GM23338 (cell line): Measurements from ENCODE around the gene DOCK10. TPM values are rescaled to one million over a fixed set of nuclear protein-coding genes. Genes with fewer than 3 reads are reported as not detected.

Experiments used
- ATAC-seq: fragments of 200-7000 bp; cut with Tn5 transposase; 3 replicates; pipeline ENCODE4 v1.9.1; 2020
- DNase-seq: peaks from one replicate; pipeline ENCODE4 v3.0.0-alpha.2; 2015; ENCODE audit warnings: low spot score
- H2AFZ ChIP-seq: fragments of 200-600 bp; sonication (generic); 2 replicates; pipeline ENCODE4 v1.8.0; 2016; ENCODE audit warnings: antibody characterized with exemption, mild to moderate bottlenecking, moderate library complexity
- H3F3A ChIP-seq: fragments of 200-600 bp; sonication (generic); replicated peaks from 2 replicates; pipeline ENCODE4 v1.8.0; 2017; ENCODE audit warnings: antibody characterized with exemption, mixed run types, low read depth
- H3K27ac ChIP-seq: fragments of 200-600 bp; sonication (generic); 2 replicates; pipeline ENCODE4 v1.6.1; 2016; ENCODE audit warnings: low read depth
- H3K27me3 ChIP-seq: fragments of 200-600 bp; sonication (generic); 2 replicates; pipeline ENCODE4 v1.8.0; 2016; ENCODE audit warnings: mild to moderate bottlenecking, mixed run types, moderate library complexity; ENCODE audit not compliant: insufficient read depth
- H3K36me3 ChIP-seq: fragments of 200-600 bp; sonication (generic); 2 replicates; pipeline ENCODE4 v1.8.0; 2016; ENCODE audit warnings: mild to moderate bottlenecking; ENCODE audit not compliant: insufficient read depth
- H3K4me1 ChIP-seq: fragments of 200-600 bp; sonication (generic); 2 replicates; pipeline ENCODE4 v1.8.0; 2016; ENCODE audit warnings: mild to moderate bottlenecking, moderate library complexity; ENCODE audit not compliant: insufficient read depth
- H3K4me2 ChIP-seq: fragments of 200-600 bp; sonication (generic); 2 replicates; pipeline ENCODE4 v1.7.1; 2017; ENCODE audit warnings: mixed run types
- H3K4me3 ChIP-seq: fragments of 200-600 bp; sonication (generic); 2 replicates; pipeline ENCODE4 v1.6.1; 2016; ENCODE audit warnings: mixed run types
- H3K79me2 ChIP-seq: fragments of 200-600 bp; sonication (generic); replicated peaks from 2 replicates; pipeline ENCODE4 v1.8.0; 2017; ENCODE audit warnings: mild to moderate bottlenecking; ENCODE audit not compliant: insufficient read depth
- H3K9me2 ChIP-seq: fragments of 200-600 bp; sonication (generic); 2 replicates; pipeline ENCODE4 v1.8.0; 2017; ENCODE audit not compliant: insufficient read depth
- H4K20me1 ChIP-seq: fragments of 200-600 bp; sonication (generic); replicated peaks from 2 replicates; pipeline ENCODE4 v1.8.0; 2017; ENCODE audit warnings: mild to moderate bottlenecking; ENCODE audit not compliant: insufficient read depth
- H3K27ac Mint-ChIP-seq: 2 replicates; pipeline ENCODE4 v1.8.0; 2020; ENCODE audit warnings: inconsistent platforms, mild to moderate bottlenecking, moderate library complexity, mixed read lengths
- H3K27me3 Mint-ChIP-seq: 3 replicates; pipeline ENCODE4 v1.8.0; 2022; ENCODE audit warnings: low read depth, mild to moderate bottlenecking, moderate library complexity, mixed read lengths, inconsistent platforms; ENCODE audit not compliant: insufficient read depth, poor library complexity
- H3K36me3 Mint-ChIP-seq: 3 replicates; pipeline ENCODE4 v1.8.0; 2021; ENCODE audit warnings: low read depth, mild to moderate bottlenecking, inconsistent platforms, moderate library complexity, mixed read lengths
- H3K4me1 Mint-ChIP-seq: 3 replicates; pipeline ENCODE4 v1.8.0; 2020; ENCODE audit warnings: mild to moderate bottlenecking, inconsistent platforms, mixed read lengths
- H3K4me3 Mint-ChIP-seq: 3 replicates; pipeline ENCODE4 v1.8.0; 2021; ENCODE audit warnings: moderate library complexity, mild to moderate bottlenecking, inconsistent platforms, mixed read lengths
- H3K9me3 Mint-ChIP-seq: 3 replicates; pipeline ENCODE4 v1.8.0; 2020; ENCODE audit warnings: moderate library complexity, mild to moderate bottlenecking, inconsistent platforms, mixed read lengths
- CREB1 ChIP-seq: fragments of 250-450 bp; sonication (Bioruptor Pico); IDR thresholded peaks from 2 replicates; pipeline ENCODE4 v1.5.0; 2020; ENCODE audit warnings: low read depth, mild to moderate bottlenecking, moderate library complexity
- EZH2 ChIP-seq: fragments of 200-600 bp; sonication (generic); IDR thresholded peaks from one replicate; pipeline ENCODE4 v1.8.0; 2017; ENCODE audit warnings: antibody characterized with exemption, mild to moderate bottlenecking, low read depth; ENCODE audit not compliant: unreplicated experiment
- EZH2phosphoT487 ChIP-seq: fragments of 200-600 bp; sonication (generic); IDR thresholded peaks from one replicate; pipeline ENCODE4 v1.8.1; 2018; ENCODE audit warnings: antibody characterized with exemption; ENCODE audit not compliant: unreplicated experiment
- JUNB ChIP-seq: IDR thresholded peaks from one replicate; pipeline ENCODE4 v1.6.1; 2016; ENCODE audit warnings: antibody characterized with exemption; ENCODE audit not compliant: unreplicated experiment
- NANOG ChIP-seq: IDR thresholded peaks from 2 replicates; pipeline ENCODE4 v1.6.1; 2016; ENCODE audit warnings: antibody characterized with exemption, borderline replicate concordance
- POLR2AphosphoS5 ChIP-seq: IDR thresholded peaks from 2 replicates; pipeline ENCODE4 v1.6.1; 2016; ENCODE audit warnings: antibody characterized with exemption, low read depth
- STAT1 ChIP-seq: IDR thresholded peaks from one replicate; pipeline ENCODE4 v1.6.1; 2016; ENCODE audit warnings: antibody characterized with exemption; ENCODE audit not compliant: unreplicated experiment
- ZNF114 ChIP-seq: fragments of 250-450 bp; sonication (Bioruptor Pico); IDR thresholded peaks from 2 replicates; pipeline ENCODE4 v1.5.0; 2020; ENCODE audit warnings: mild to moderate bottlenecking, moderate library complexity
- ZNF331 ChIP-seq: fragments of 250-450 bp; sonication (Bioruptor Pico); IDR thresholded peaks from 2 replicates; pipeline ENCODE4 v1.5.0; 2020; ENCODE audit warnings: low read depth, mild to moderate bottlenecking, moderate library complexity
- polyA plus RNA-seq: library from polyadenylated mRNA; unstranded; fragments of >200 nt; fragmentation: Nextera tagmentation; extraction: Ambion mirVana; gene quantifications from 2 replicates; pipeline ENCODE4 v1.2.1, GENCODE V29; 2016
- total RNA-seq: library from RNA; depleted of rRNA; stranded (reverse); fragments of >200 nt; shearing (Covaris generic); gene quantifications from 2 replicates; pipeline ENCODE4 v1.2.3, GENCODE V29; 2014
- TF ChIP-seq, protein P1 (sequence below): IDR thresholded peaks from 2 replicates; pipeline ENCODE4 v1.6.1; 2016; ENCODE audit warnings: antibody characterized with exemption
- TF ChIP-seq, protein P2 (sequence below), 2 experiments: fragments of 200-600 bp in 1 of 2; sonication (generic) in 1 of 2; conservative IDR thresholded peaks; 2 replicates each; pipeline versions ENCODE4 v1.5.1 to v1.6.1; 2016 to 2017; ENCODE audit warnings: antibody characterized with exemption in 2 of 2, low read depth in 2 of 2, mild to moderate bottlenecking in 2 of 2, moderate library complexity in 1 of 2
- TF ChIP-seq, protein P3 (sequence below): IDR thresholded peaks from one replicate; pipeline ENCODE4 v1.6.1; 2018; ENCODE audit warnings: antibody characterized with exemption; ENCODE audit not compliant: unreplicated experiment
- TF ChIP-seq, protein P4 (sequence below): fragments of 250-450 bp; sonication (Bioruptor Pico); IDR thresholded peaks from 2 replicates; pipeline ENCODE4 v1.5.0; 2020; ENCODE audit warnings: mild to moderate bottlenecking, moderate library complexity

DOCK10 gene
- total and polyA plus RNA-seq, 2 experiments from 2014 or later = 1.0 to 1.7 TPM

DNA sequence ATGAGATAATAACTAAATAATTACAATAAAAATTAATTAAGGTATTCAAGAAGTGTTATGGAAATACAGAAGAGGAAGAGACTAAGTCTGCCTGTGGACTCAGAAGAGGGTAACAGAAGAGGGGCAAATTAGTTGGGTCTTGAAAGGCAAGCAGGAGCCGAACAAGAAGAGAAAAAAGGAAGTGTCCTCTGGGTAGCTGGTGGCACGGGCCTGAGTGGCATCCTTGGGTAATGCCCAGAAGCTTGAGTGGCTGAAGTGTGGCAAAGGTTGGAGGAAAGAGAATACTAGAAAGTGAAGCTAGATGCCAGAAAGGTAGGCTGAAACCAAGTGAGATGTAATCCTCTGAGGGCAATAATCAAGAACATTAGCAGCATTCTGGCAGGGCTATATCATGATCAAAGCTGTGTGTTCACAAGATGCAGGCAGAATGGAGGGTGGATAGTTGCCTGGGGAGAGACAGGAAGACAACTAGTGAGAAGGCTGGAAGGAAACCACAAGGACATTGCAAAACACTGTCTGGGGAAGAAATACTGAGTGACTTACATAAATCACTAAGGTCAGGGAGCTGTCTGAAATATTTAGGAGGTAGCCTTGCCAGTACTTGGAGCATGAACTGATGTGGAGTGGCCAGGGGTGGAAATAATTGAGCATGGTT lies 16.2 kb downstream of the DOCK10 start:
- DNase-seq = no peak
- Histone ChIP-seq H3K4me2 (no peak overlapping the region), H3K27ac (no peak overlapping the region), H3K4me1 (peaks cover 12% of the 10 kb centered on the region; the same call in 1 of the 2 replicates), H3K27me3 (no peaks in the 10 kb centered on the region), H3K9me2 (no peaks in the 10 kb centered on the region), H3F3A (no peaks in the 10 kb centered on the region), H3K36me3 (no peaks in the 10 kb centered on the region), H3K4me3 (no peak overlapping the region), H2AFZ (no peak overlapping the region), H3K79me2 (no peaks in the 10 kb centered on the region), H4K20me1 (no peaks in the 10 kb centered on the region)
- Mint-ChIP-seq H3K4me3 (no peak overlapping the region), H3K27ac (no peak overlapping the region), H3K36me3 (no peaks in the 10 kb centered on the region), H3K9me3 (no peaks in the 10 kb centered on the region), H3K27me3 (peaks cover 2% of the 10 kb centered on the region), H3K4me1 (peaks cover 7% of the 10 kb centered on the region; the same call in 2 of the 3 replicates)
- TF ChIP-seq EZH2phosphoT487 (no peak), JUNB (no peak), NANOG (no peak), STAT1 (no peak), CREB1 (CRISPR knock-in tag) (no peak), ZNF114 (CRISPR knock-in tag) (no peak), POLR2AphosphoS5 (no peak), EZH2 (no peak), ZNF331 (CRISPR knock-in tag) (no peak)
- TF ChIP-seq, protein P1, sequence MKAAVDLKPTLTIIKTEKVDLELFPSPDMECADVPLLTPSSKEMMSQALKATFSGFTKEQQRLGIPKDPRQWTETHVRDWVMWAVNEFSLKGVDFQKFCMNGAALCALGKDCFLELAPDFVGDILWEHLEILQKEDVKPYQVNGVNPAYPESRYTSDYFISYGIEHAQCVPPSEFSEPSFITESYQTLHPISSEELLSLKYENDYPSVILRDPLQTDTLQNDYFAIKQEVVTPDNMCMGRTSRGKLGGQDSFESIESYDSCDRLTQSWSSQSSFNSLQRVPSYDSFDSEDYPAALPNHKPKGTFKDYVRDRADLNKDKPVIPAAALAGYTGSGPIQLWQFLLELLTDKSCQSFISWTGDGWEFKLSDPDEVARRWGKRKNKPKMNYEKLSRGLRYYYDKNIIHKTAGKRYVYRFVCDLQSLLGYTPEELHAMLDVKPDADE = no peak
- TF ChIP-seq, protein P2, sequence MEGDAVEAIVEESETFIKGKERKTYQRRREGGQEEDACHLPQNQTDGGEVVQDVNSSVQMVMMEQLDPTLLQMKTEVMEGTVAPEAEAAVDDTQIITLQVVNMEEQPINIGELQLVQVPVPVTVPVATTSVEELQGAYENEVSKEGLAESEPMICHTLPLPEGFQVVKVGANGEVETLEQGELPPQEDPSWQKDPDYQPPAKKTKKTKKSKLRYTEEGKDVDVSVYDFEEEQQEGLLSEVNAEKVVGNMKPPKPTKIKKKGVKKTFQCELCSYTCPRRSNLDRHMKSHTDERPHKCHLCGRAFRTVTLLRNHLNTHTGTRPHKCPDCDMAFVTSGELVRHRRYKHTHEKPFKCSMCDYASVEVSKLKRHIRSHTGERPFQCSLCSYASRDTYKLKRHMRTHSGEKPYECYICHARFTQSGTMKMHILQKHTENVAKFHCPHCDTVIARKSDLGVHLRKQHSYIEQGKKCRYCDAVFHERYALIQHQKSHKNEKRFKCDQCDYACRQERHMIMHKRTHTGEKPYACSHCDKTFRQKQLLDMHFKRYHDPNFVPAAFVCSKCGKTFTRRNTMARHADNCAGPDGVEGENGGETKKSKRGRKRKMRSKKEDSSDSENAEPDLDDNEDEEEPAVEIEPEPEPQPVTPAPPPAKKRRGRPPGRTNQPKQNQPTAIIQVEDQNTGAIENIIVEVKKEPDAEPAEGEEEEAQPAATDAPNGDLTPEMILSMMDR (conservative IDR thresholded peaks at IDR 0.05; ENCODE audit: low read depth in 2 of 2) = no peak
- TF ChIP-seq, protein P3, sequence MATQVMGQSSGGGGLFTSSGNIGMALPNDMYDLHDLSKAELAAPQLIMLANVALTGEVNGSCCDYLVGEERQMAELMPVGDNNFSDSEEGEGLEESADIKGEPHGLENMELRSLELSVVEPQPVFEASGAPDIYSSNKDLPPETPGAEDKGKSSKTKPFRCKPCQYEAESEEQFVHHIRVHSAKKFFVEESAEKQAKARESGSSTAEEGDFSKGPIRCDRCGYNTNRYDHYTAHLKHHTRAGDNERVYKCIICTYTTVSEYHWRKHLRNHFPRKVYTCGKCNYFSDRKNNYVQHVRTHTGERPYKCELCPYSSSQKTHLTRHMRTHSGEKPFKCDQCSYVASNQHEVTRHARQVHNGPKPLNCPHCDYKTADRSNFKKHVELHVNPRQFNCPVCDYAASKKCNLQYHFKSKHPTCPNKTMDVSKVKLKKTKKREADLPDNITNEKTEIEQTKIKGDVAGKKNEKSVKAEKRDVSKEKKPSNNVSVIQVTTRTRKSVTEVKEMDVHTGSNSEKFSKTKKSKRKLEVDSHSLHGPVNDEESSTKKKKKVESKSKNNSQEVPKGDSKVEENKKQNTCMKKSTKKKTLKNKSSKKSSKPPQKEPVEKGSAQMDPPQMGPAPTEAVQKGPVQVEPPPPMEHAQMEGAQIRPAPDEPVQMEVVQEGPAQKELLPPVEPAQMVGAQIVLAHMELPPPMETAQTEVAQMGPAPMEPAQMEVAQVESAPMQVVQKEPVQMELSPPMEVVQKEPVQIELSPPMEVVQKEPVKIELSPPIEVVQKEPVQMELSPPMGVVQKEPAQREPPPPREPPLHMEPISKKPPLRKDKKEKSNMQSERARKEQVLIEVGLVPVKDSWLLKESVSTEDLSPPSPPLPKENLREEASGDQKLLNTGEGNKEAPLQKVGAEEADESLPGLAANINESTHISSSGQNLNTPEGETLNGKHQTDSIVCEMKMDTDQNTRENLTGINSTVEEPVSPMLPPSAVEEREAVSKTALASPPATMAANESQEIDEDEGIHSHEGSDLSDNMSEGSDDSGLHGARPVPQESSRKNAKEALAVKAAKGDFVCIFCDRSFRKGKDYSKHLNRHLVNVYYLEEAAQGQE = no peak
- TF ChIP-seq, protein P4, sequence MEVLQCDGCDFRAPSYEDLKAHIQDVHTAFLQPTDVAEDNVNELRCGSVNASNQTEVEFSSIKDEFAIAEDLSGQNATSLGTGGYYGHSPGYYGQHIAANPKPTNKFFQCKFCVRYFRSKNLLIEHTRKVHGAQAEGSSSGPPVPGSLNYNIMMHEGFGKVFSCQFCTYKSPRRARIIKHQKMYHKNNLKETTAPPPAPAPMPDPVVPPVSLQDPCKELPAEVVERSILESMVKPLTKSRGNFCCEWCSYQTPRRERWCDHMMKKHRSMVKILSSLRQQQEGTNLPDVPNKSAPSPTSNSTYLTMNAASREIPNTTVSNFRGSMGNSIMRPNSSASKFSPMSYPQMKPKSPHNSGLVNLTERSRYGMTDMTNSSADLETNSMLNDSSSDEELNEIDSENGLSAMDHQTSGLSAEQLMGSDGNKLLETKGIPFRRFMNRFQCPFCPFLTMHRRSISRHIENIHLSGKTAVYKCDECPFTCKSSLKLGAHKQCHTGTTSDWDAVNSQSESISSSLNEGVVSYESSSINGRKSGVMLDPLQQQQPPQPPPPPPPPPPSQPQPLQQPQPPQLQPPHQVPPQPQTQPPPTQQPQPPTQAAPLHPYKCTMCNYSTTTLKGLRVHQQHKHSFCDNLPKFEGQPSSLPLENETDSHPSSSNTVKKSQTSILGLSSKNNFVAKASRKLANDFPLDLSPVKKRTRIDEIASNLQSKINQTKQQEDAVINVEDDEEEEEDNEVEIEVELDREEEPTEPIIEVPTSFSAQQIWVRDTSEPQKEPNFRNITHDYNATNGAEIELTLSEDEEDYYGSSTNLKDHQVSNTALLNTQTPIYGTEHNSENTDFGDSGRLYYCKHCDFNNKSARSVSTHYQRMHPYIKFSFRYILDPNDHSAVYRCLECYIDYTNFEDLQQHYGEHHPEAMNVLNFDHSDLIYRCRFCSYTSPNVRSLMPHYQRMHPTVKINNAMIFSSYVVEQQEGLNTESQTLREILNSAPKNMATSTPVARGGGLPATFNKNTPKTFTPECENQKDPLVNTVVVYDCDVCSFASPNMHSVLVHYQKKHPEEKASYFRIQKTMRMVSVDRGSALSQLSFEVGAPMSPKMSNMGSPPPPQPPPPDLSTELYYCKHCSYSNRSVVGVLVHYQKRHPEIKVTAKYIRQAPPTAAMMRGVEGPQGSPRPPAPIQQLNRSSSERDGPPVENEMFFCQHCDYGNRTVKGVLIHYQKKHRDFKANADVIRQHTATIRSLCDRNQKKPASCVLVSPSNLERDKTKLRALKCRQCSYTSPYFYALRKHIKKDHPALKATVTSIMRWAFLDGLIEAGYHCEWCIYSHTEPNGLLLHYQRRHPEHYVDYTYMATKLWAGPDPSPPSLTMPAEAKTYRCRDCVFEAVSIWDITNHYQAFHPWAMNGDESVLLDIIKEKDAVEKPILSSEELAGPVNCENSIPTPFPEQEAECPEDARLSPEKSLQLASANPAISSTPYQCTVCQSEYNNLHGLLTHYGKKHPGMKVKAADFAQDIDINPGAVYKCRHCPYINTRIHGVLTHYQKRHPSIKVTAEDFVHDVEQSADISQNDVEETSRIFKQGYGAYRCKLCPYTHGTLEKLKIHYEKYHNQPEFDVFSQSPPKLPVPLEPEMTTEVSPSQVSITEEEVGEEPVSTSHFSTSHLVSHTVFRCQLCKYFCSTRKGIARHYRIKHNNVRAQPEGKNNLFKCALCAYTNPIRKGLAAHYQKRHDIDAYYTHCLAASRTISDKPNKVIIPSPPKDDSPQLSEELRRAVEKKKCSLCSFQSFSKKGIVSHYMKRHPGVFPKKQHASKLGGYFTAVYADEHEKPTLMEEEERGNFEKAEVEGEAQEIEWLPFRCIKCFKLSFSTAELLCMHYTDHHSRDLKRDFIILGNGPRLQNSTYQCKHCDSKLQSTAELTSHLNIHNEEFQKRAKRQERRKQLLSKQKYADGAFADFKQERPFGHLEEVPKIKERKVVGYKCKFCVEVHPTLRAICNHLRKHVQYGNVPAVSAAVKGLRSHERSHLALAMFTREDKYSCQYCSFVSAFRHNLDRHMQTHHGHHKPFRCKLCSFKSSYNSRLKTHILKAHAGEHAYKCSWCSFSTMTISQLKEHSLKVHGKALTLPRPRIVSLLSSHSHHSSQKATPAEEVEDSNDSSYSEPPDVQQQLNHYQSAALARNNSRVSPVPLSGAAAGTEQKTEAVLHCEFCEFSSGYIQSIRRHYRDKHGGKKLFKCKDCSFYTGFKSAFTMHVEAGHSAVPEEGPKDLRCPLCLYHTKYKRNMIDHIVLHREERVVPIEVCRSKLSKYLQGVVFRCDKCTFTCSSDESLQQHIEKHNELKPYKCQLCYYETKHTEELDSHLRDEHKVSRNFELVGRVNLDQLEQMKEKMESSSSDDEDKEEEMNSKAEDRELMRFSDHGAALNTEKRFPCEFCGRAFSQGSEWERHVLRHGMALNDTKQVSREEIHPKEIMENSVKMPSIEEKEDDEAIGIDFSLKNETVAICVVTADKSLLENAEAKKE (CRISPR knock-in tag) = no peak
- ATAC-seq = no peak
